ENCODE measurements around the gene DOCK2. TPM values are rescaled to one million over a fixed set of nuclear protein-coding genes. Genes with fewer than 3 reads are reported as not detected.

Gene DOCK2
- polyA plus RNA-seq, 1 of the 3 experiments (the other 2 are of a cell fraction), result 3.8 TPM

DNA sequence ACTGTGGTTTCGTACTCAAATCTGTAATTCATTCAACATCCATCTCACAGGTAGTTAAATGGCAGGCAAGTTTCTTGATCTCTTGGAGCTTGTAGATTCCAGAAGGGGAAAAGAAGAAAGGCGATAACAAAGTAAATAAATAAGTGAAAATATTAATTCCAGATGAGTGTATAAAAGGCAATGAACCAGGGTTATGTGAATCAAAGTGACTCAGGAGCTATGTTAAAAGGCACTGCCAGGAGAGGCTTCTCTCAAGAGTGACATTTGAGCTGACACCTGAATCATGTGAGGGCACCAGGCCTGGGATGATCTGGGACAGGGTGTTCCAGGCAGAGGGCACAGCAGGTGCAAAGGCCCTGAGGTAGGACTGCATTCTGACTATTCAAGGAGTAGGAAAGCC is 45.0 kb downstream of the DOCK2 start:
- CTCF ChIA-PET, result interaction anchor here (0.8 to 2.9 kb wide), 4 partner anchors 11 to 298 kb away, joined by 3 to 10 read pairs (median 4); partner anchors contain the start of gene INSYN2B
- no peak overlapping the region for H3K27ac ChIP-seq (ENCODE audit: low read depth in 2 of 2, low read length in 1 of 2)
- 96% methylated on average over 2 of the region's 2 CpGs for WGBS (ENCODE audit: low lambda C conversion rate)
- no peak overlapping the region for H3K4me3 ChIP-seq (ENCODE audit: low read depth in 2 of 2, low read length in 1 of 2)
- H3K9me2 ChIP-seq, result no peaks in the 10 kb centered on the region
- TF ChIP-seq, protein P1, sequence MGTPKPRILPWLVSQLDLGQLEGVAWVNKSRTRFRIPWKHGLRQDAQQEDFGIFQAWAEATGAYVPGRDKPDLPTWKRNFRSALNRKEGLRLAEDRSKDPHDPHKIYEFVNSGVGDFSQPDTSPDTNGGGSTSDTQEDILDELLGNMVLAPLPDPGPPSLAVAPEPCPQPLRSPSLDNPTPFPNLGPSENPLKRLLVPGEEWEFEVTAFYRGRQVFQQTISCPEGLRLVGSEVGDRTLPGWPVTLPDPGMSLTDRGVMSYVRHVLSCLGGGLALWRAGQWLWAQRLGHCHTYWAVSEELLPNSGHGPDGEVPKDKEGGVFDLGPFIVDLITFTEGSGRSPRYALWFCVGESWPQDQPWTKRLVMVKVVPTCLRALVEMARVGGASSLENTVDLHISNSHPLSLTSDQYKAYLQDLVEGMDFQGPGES (IDR thresholded peaks at IDR 0.05; ENCODE audit: low read depth, low read length), result no peak
- TF ChIP-seq ELF1 (IDR thresholded peaks at IDR 0.05) (no peak), TAF1 (IDR thresholded peaks at IDR 0.05; ENCODE audit: borderline replicate concordance, low read depth, low read length) (no peak), MEF2A (IDR thresholded peaks at IDR 0.05; ENCODE audit: borderline replicate concordance, low read depth) (no peak), FOSL2 (IDR thresholded peaks at IDR 0.05; ENCODE audit: borderline replicate concordance, low read depth) (no peak), YY1 (IDR thresholded peaks at IDR 0.05; ENCODE audit: low read depth) (no peak), SMC3 (IDR thresholded peaks at IDR 0.05; ENCODE audit: low read depth, low read length) (no peak), FOXM1 (IDR thresholded peaks at IDR 0.05; ENCODE audit: low read depth) (no peak), RAD21 (IDR thresholded peaks at IDR 0.05; ENCODE audit: low read length) (no peak), SIN3A (IDR thresholded peaks at IDR 0.05; ENCODE audit: borderline replicate concordance, low read depth, low read length) (no peak), POLR2AphosphoS5 (IDR thresholded peaks at IDR 0.05; ENCODE audit: low read depth, low read length) (no peak), NFIC (IDR thresholded peaks at IDR 0.05; ENCODE audit: borderline replicate concordance) (no peak), CHD2 (IDR thresholded peaks at IDR 0.05; ENCODE audit: low read length, partially characterized antibody) (no peak), NRF1 (IDR thresholded peaks at IDR 0.05; ENCODE audit: low read depth, low read length) (no peak), RXRA (IDR thresholded peaks at IDR 0.05; ENCODE audit: borderline replicate concordance, low read depth) (no peak)
- TF ChIP-seq, protein P2, sequence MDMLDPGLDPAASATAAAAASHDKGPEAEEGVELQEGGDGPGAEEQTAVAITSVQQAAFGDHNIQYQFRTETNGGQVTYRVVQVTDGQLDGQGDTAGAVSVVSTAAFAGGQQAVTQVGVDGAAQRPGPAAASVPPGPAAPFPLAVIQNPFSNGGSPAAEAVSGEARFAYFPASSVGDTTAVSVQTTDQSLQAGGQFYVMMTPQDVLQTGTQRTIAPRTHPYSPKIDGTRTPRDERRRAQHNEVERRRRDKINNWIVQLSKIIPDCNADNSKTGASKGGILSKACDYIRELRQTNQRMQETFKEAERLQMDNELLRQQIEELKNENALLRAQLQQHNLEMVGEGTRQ (IDR thresholded peaks at IDR 0.05; ENCODE audit: borderline replicate concordance, low read depth, low read length), result no peak
- TF ChIP-seq, protein P3, sequence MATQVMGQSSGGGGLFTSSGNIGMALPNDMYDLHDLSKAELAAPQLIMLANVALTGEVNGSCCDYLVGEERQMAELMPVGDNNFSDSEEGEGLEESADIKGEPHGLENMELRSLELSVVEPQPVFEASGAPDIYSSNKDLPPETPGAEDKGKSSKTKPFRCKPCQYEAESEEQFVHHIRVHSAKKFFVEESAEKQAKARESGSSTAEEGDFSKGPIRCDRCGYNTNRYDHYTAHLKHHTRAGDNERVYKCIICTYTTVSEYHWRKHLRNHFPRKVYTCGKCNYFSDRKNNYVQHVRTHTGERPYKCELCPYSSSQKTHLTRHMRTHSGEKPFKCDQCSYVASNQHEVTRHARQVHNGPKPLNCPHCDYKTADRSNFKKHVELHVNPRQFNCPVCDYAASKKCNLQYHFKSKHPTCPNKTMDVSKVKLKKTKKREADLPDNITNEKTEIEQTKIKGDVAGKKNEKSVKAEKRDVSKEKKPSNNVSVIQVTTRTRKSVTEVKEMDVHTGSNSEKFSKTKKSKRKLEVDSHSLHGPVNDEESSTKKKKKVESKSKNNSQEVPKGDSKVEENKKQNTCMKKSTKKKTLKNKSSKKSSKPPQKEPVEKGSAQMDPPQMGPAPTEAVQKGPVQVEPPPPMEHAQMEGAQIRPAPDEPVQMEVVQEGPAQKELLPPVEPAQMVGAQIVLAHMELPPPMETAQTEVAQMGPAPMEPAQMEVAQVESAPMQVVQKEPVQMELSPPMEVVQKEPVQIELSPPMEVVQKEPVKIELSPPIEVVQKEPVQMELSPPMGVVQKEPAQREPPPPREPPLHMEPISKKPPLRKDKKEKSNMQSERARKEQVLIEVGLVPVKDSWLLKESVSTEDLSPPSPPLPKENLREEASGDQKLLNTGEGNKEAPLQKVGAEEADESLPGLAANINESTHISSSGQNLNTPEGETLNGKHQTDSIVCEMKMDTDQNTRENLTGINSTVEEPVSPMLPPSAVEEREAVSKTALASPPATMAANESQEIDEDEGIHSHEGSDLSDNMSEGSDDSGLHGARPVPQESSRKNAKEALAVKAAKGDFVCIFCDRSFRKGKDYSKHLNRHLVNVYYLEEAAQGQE (IDR thresholded peaks at IDR 0.05; ENCODE audit: low read depth, low read length), result no peak
- TF ChIP-seq, protein P4, sequence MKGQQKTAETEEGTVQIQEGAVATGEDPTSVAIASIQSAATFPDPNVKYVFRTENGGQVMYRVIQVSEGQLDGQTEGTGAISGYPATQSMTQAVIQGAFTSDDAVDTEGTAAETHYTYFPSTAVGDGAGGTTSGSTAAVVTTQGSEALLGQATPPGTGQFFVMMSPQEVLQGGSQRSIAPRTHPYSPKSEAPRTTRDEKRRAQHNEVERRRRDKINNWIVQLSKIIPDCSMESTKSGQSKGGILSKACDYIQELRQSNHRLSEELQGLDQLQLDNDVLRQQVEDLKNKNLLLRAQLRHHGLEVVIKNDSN (IDR thresholded peaks at IDR 0.05; ENCODE audit: borderline replicate concordance, low read depth), result no peak
- H3K4me2 ChIP-seq, result no peak overlapping the region
- POLR2A ChIA-PET, result no interaction called here
- no peaks in the 10 kb centered on the region for H3K36me3 ChIP-seq (replicated peaks in 1 of 2; ENCODE audit: control insufficient read depth in 1 of 2, insufficient read depth in 2 of 2, low read length in 1 of 2)
- H3K9me3 ChIP-seq, result no peaks in the 10 kb centered on the region
- DNase-seq, result no peak
- H4K20me1 ChIP-seq (ENCODE audit: insufficient read depth), result no peaks in the 10 kb centered on the region
- no peaks in the 10 kb centered on the region for H3F3A ChIP-seq (replicated peaks; ENCODE audit: insufficient read depth)
- H3K9ac ChIP-seq, result no peak overlapping the region
- H3K27me3 ChIP-seq (ENCODE audit: insufficient read depth), result no peaks in the 10 kb centered on the region
- H3K79me2 ChIP-seq (ENCODE audit: insufficient read depth), result no peaks in the 10 kb centered on the region
- H2AFZ ChIP-seq (ENCODE audit: low read depth), result no peak overlapping the region
- H3K4me1 ChIP-seq (ENCODE audit: control insufficient read depth in 1 of 2, insufficient read depth in 2 of 2, low read depth in 1 of 2, low read length in 1 of 2), result no peaks in the 10 kb centered on the region

Measured in SK-N-SH (cell line).